Loucy (cell line): ENCODE results near the gene TNS4.

Experiments used
- EZH2phosphoT487 ChIP-seq: fragments of 200-600 bp; IDR thresholded peaks from 2 replicates; pipeline ENCODE4 v1.6.1; 2018; ENCODE audit warnings: antibody characterized with exemption, mild to moderate bottlenecking, moderate library complexity, borderline replicate concordance
- TF ChIP-seq, protein P1 (sequence below): fragments of 200-600 bp; sonication (generic); conservative IDR thresholded peaks from 2 replicates; pipeline ENCODE4 v1.5.1; 2014; ENCODE audit warnings: mild to moderate bottlenecking, antibody characterized with exemption, low read length

DNA sequence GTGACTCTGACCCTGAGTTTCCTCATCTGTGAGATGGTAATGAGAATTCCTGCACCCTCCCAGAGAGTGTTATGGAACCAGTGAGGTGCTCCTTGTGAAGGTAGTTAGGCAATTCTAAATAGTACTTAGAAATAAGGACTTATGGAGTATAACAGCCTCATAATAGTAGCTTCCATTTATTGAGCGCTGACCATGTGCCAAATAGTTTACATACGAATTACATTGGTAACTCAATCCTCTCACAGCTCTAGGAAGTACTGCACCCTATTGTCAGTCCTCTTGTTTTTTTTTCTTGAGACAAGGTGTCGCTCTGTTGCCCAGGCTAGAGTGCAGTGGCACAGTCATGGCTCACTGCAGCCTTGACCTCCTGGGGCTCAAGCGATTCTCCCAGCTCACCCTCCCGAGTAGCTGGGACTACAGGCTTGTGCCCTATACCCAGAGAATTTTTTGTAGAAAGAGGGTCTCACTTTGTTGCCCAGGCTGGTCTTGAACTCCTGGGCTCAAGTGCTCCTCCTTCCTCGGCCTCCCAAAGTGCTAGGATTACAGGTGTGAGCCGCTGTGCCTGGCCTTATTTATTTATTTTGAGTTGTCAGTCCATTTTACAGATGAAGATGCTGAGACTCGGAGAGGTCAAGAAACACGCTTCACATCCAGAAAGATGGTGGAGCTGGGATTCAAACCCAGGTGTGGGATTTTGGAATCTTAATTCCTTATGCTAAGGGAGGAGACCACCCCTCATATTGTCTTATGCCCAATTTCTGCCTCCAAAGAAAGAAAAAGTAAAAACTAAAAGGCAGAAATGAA, 2.9 kb downstream of the TNS4 start:
- TF ChIP-seq, protein P1, sequence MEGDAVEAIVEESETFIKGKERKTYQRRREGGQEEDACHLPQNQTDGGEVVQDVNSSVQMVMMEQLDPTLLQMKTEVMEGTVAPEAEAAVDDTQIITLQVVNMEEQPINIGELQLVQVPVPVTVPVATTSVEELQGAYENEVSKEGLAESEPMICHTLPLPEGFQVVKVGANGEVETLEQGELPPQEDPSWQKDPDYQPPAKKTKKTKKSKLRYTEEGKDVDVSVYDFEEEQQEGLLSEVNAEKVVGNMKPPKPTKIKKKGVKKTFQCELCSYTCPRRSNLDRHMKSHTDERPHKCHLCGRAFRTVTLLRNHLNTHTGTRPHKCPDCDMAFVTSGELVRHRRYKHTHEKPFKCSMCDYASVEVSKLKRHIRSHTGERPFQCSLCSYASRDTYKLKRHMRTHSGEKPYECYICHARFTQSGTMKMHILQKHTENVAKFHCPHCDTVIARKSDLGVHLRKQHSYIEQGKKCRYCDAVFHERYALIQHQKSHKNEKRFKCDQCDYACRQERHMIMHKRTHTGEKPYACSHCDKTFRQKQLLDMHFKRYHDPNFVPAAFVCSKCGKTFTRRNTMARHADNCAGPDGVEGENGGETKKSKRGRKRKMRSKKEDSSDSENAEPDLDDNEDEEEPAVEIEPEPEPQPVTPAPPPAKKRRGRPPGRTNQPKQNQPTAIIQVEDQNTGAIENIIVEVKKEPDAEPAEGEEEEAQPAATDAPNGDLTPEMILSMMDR = no peak
- no peak for TF ChIP-seq EZH2phosphoT487
